Fibroblast of villous mesenchyme (primary cell): ENCODE data around the gene PDLIM1. TPM values are rescaled to one million over a fixed set of nuclear protein-coding genes. Genes with fewer than 3 reads are reported as not detected.

Experiments
- DNase-seq: peaks from one replicate; pipeline ENCODE4 v3.0.0-alpha.2; 2010; ENCODE audit warnings: low read depth
- H3K4me3 ChIP-seq: 2 replicates; pipeline ENCODE4 v1.5.1; 2011; ENCODE audit warnings: low read depth, mild to moderate bottlenecking, low read length
- total RNA-seq: library from RNA; depleted of rRNA; stranded (reverse); fragments of >200 nt; gene quantifications from 2 replicates; pipeline ENCODE4 v1.2.3, GENCODE V29; 2012
- TF ChIP-seq, protein P1 (sequence below): IDR thresholded peaks from 2 replicates; pipeline ENCODE4 v1.5.1; 2012; ENCODE audit warnings: low read depth, mild to moderate bottlenecking, low read length; ENCODE audit not compliant: insufficient read depth

The PDLIM1 gene
- total RNA-seq, 1 donor: 75.6 TPM

- no peak for DNase-seq
- H3K4me3 ChIP-seq: no peak overlapping the region
- TF ChIP-seq, protein P1, sequence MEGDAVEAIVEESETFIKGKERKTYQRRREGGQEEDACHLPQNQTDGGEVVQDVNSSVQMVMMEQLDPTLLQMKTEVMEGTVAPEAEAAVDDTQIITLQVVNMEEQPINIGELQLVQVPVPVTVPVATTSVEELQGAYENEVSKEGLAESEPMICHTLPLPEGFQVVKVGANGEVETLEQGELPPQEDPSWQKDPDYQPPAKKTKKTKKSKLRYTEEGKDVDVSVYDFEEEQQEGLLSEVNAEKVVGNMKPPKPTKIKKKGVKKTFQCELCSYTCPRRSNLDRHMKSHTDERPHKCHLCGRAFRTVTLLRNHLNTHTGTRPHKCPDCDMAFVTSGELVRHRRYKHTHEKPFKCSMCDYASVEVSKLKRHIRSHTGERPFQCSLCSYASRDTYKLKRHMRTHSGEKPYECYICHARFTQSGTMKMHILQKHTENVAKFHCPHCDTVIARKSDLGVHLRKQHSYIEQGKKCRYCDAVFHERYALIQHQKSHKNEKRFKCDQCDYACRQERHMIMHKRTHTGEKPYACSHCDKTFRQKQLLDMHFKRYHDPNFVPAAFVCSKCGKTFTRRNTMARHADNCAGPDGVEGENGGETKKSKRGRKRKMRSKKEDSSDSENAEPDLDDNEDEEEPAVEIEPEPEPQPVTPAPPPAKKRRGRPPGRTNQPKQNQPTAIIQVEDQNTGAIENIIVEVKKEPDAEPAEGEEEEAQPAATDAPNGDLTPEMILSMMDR: no peak
These were observed 13.2 kb downstream of the PDLIM1 start for GRCh38 chr10:95277614-95278013.

- H3K4me3 ChIP-seq: no peak overlapping the region
- no peak for DNase-seq
- TF ChIP-seq, protein P1: no peak
These were observed 13.6 kb downstream of the PDLIM1 start for GRCh38 chr10:95277201-95277570.

DNA sequence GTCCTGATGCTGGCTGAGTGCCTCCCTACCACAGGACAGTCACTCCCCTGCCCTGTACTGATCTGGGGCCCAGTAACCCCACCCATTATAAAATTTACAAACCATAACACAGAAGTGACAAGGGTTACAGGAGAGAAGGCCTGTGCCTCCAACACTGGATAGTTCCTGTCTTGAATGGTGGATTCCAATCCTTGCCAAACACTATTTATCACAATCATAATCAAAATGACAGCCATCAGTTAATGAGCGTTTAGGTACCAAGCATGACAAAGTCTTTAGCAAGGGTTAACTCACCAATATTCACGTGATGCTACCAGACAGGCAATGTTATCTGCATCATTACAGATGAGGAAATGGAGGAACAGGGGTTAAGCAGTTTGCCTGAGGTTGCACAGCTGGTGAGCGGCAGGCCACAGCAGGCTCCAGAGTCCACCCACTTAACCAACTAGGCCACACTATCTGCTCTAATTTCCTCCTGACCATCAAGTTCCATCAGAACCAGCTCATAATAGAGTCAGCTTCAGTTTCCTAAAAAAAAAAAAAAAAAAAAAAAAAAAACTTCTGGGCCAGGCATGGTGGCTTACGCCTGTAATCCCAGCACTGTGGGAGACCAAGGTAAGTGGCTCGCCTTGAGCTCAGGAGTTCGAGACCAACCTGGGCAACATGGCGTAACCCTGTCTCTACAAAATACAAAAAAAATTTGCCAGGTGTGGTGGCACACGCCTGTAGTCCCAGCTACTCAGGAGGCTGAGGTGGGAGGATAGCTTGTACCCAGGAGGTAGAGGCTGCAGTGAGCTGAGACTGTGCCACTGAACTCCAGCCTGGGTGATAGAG is 14.2 kb downstream of the PDLIM1 start:
- peak; percentile 77 for DNase-seq
- no peak overlapping the region for H3K4me3 ChIP-seq
- TF ChIP-seq, protein P1: no peak

DNA sequence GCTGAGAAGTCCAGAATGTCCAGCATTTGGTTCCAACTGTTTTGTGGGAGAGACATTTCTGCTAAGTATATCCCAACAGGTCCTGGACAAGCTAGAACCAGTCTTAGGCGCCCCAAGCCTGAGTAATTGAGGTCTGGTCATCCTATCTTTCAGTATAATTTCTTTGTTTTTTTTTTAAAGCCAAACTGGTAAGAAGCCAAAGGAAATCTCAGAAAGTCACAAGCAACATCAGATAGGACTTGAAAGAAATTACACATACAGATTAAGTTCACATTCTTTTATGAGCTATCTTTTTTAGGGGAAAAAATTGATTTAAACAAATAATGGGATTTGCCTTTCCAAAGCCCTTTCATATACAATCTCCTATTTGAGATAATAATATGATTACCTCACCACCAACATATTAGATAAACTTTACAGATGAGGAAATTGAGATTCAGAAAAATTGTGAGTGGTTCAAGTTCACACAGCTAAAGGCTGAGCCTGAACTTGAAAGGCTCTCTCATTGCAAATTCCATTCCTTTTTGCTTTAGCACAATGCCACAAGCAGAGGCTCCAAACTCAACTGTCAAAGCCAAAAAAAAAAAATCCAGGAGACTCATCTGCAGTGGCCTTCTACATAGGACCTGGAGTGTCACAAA is 15.0 kb downstream of the PDLIM1 start:
- TF ChIP-seq, protein P1: no peak
- DNase-seq: peak; percentile 88
- H3K4me3 ChIP-seq: no peak overlapping the region

GRCh38 chr10:95273393-95274312 is 17.1 kb downstream of the PDLIM1 start:
- DNase-seq: peak; percentile 99
- H3K4me3 ChIP-seq: peak overlapping the region; percentile 19
- TF ChIP-seq, protein P1: no peak

DNA sequence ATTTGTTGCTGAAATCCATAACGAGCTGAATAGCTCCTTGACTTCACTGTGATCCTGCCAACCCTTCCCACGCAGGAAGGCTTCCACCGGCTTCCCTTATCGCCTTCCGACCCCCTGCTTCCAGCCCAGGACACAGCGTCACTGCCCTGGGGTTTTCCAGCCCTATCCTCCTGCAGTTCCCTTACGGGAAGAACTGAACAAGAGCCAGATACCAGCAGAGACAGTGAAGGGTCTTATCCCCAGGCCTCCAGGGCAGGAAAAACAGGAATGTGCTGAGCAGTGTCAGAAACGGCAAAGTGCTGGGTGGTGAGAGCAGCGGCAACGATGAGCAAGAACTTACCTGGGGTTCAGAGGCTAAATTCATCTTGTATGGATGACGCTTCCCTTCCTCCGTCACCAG is 22.4 kb downstream of the PDLIM1 start:
- peak; percentile 86 for DNase-seq
- TF ChIP-seq, protein P1: no peak
- no peak overlapping the region for H3K4me3 ChIP-seq
